GM12891 (cell line): ENCODE data around the gene PLOD1.
"Not testable (repeated sequence)": the region's sequence is repeated elsewhere in the genome, so short reads cannot be mapped to it uniquely, and the experiment has no call there.

Experiments
- DNase-seq: peaks from one replicate; pipeline ENCODE4 v3.0.0; 2011; ENCODE audit warnings: low spot score; ENCODE audit not compliant: insufficient read length
- FAIRE-seq: peaks from 2 replicates; lab custom pipeline; 2011; peaks lifted over from hg19 to GRCh38; lab: Jason Lieb, UNC
- PAX5 ChIP-seq: IDR thresholded peaks from 2 replicates; pipeline ENCODE4 v1.6.1; 2011; ENCODE audit warnings: low read length, moderate library complexity, mild to moderate bottlenecking; ENCODE audit not compliant: insufficient read depth, severe bottlenecking
- POLR2A ChIP-seq: IDR thresholded peaks from 2 replicates; pipeline ENCODE4 v1.6.1; 2011; ENCODE audit warnings: low read depth, low read length, control low read depth
- POLR2AphosphoS5 ChIP-seq: IDR thresholded peaks from 2 replicates; pipeline ENCODE4 v1.6.1; 2011; ENCODE audit warnings: low read depth, low read length, control low read depth
- POU2F2 ChIP-seq: IDR thresholded peaks from 2 replicates; pipeline ENCODE4 v1.6.1; 2011; ENCODE audit warnings: low read depth, mild to moderate bottlenecking, control low read depth, low read length, moderate library complexity
- SPI1 ChIP-seq: IDR thresholded peaks from 2 replicates; pipeline ENCODE4 v1.6.1; 2011; ENCODE audit warnings: low read depth, low read length, control low read depth
- TAF1 ChIP-seq: IDR thresholded peaks from 2 replicates; pipeline ENCODE4 v1.6.1; 2011; ENCODE audit warnings: low read depth, low read length, control low read depth

Gene PLOD1

DNA sequence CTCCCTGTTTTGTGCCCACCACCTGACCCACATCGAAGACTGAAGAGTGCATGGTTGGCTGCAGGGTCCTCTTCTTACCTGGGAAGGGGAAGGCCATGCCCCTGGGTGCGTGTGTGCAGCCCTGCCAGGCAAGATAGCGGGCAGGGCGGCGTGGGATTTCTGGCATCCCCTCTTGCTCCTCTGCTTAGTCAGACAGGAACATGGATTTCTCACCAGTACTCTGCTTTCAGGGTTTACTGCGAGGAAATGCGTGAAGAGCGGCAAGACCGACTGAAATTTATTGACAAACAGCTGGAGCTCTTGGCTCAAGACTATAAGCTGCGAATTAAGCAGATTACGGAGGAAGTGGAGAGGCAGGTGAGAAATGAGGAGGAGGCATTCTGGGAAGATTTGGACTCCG, 69.2 kb downstream of the PLOD1 start:
- no peak for FAIRE-seq
- TF ChIP-seq TAF1 (no peak), PAX5 (no peak), POLR2A (no peak), POLR2AphosphoS5 (no peak), POU2F2 (no peak), SPI1 (no peak)

DNA sequence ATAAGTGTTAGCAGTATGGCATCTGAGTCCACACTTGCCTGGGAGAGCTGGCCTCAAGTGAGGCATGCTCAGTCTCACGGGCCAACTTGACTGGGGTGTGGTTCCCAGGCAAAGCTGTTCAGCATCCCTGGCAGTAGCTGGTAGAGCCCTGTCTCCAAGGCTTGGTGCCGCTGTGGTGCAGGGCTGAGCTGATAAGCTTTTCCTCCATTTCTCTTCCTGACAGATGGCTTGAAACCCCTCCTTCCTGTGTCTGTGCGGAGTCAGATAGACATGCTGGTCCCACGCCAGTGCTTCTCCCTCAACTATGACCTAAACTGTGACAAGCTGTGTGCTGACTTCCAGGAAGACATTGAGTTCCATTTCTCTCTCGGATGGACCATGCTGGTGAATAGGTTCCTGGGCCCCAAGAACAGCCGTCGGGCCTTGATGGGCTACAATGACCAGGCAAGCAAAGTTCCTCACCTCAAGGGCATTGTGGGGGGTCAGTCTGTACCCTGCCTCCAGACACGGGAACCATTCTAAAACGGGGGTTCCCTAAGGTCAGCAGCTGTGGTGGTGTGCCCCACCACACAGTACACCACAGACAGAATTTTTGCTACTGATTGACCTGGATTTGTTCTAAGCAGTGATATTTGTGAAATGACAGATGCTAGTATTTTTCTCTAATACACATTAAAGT, 71.1 kb downstream of the PLOD1 start:
- FAIRE-seq: no peak
- TF ChIP-seq POLR2AphosphoS5: no peak
- TF ChIP-seq POLR2A: no peak
- TF ChIP-seq PAX5: no peak
- no peak for TF ChIP-seq SPI1
- no peak for TF ChIP-seq POU2F2
- no peak for TF ChIP-seq TAF1
- DNase-seq: no peak

More for the DNA sequence above, 69.2 kb downstream of the PLOD1 start:
- DNase-seq: no peak

DNA sequence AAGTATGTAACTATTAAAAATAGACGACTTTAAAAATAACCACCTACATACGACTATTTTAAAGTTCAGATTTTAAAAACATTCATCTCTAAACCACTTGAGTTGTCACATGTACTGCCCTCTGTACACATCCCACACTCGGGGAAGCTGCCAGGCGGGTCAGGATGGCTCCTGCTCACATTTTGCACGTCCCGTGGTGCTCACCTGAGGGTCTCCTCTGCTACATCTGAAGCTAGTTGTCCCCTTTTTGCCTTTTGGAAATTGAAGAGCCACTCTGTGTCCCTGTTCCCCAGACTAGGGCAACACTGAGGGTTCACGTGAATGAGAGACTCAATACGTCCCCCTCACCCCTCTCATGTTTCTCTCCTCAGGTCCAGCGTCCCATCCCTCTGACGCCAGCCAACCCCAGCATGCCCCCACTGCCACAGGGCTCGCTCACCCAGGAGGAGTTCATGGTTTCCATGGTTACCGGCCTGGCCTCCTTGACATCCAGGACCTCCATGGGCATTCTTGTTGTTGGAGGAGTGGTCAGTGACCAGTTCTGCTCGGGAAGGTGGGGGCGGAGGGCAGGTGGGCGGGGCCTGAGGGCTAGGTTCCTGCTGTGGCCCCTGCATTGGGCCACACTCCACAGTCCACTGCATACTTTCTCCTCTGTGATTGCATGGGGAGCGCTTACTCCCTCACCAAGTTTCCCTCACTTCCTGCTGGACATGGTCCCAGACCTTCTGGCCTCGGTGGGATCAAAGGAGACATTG, 71.8 kb downstream of the PLOD1 start:
- peak; percentile 47 for FAIRE-seq
- TF ChIP-seq SPI1 (no peak), POU2F2 (no peak), TAF1 (no peak), PAX5 (no peak), POLR2AphosphoS5 (no peak), POLR2A (no peak)
- no peak for DNase-seq

DNA sequence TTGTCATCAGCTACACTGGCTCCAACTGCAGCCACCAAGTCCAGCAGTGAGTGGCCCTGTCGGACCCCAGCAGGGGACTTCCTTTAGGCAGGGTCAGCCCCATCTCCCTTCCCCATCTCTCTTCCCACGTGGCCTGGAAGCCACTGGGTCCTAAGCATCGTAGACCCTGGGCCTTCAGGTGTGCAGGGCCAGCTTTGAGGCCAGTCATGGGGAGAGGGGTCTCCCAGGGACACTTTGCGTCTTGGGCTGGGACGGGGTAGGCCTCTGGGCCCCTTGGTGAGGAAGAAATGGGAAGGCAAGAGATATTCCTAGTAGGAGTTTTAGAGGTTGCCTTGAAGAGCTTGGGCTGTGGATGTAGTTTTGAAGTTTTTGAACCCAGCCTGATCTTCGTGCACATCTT, 72.7 kb downstream of the PLOD1 start:
- DNase-seq (no peak), FAIRE-seq (no peak)
- TF ChIP-seq PAX5 (no peak), SPI1 (no peak), POLR2A (no peak), POLR2AphosphoS5 (no peak), TAF1 (no peak)

GRCh38 chr1:12008355-12008754, 73.8 kb downstream of the PLOD1 start:
- not testable (repeated sequence) for FAIRE-seq, DNase-seq

DNA sequence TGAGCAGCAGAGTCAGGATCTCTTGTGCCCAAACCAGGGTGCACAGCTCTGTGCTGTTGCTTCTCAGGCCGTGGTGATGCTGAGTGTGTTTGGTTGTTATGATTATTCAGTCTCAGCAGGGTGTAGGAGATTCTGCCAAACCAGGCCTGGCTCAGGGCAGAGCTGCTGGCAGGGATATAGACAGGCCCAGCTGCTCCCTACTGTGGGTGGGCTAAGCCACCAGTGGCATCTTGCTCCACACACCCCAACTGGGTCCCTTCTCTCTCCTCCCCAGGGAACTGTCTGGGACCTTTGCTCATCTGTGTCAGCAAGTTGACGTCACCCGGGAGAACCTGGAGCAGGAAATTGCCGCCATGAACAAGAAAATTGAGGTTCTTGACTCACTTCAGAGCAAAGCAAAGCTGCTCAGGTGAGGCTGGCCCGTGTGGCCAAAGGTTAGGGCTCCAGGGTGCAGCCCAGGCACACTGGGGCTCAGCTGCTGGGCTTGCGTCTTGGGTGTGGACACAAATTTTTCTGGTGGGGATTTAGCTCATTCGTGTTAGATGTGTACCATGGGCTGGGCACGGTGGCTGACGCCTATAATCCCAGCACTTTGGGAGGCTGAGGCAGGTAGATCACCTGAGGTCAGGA, 74.9 kb downstream of the PLOD1 start:
- TF ChIP-seq POU2F2: no peak
- TF ChIP-seq POLR2A: no peak
- TF ChIP-seq SPI1: no peak
- TF ChIP-seq PAX5: no peak
- no peak for TF ChIP-seq TAF1
- no peak for TF ChIP-seq POLR2AphosphoS5
- no peak for DNase-seq
- no peak for FAIRE-seq

DNA sequence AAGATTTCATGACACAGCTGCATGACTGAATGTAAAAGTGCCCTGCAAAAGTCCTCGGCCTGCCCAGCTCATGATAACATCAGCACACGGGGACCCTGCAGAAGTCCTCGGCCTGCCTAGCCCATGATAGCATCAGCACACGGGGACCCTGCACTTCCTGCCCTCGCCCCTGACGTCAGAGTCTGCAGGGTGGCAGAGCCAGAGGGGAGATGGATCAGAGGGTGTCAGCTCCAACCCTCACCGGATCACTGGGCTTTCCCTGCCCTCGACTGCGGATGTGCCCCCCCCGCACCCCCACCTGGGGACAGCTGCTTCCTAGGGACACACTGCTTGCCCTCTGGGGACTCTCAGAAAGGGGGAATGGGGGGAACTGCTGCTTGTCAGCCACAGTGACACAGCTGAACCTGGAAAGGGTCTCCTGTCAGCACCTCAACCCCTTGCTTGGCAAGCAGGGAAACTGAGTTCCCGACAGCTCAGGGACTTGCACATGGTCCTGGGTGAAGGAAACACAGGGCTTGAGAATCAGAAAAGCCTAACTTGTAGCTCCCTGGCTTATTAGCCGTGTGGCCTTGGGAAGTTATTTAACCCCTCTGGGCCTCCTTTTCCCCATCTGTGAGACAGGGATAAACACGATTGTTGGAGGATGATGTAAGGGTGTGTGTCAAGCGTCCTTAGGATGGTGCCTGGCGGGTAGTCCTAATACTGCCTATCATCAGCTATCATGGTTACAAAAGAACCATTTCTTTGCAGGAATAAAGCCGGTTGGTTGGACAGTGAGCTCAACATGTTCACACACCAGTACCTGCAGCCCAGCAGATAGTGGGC, 76.4 kb downstream of the PLOD1 start:
- no peak for DNase-seq
- no peak for TF ChIP-seq SPI1
- no peak for TF ChIP-seq TAF1
- TF ChIP-seq POLR2A: no peak
- TF ChIP-seq PAX5: no peak
- no peak for FAIRE-seq

GRCh38 chr1:12011998-12012397, 77.5 kb downstream of the PLOD1 start:
- DNase-seq (no peak), FAIRE-seq (peak; percentile 13)
- TF ChIP-seq PAX5: no peak
- TF ChIP-seq TAF1: no peak
- no peak for TF ChIP-seq POU2F2
- TF ChIP-seq SPI1: no peak
- TF ChIP-seq POLR2A: no peak
- no peak for TF ChIP-seq POLR2AphosphoS5

GRCh38 chr1:12012560-12013316, 78.2 kb downstream of the PLOD1 start:
- FAIRE-seq (no peak), DNase-seq (no peak)
- TF ChIP-seq POLR2AphosphoS5 (no peak), PAX5 (no peak), TAF1 (no peak), POLR2A (no peak), SPI1 (no peak), POU2F2 (no peak)
